GM18907 (cell line): ENCODE data around the gene RSPO4.
"Not testable (repeated sequence)": the region's sequence is repeated elsewhere in the genome, so short reads cannot be mapped to it uniquely, and the experiment has no call there.

Experiments
- ATAC-seq: cut with Tn5 transposase; IDR thresholded peaks from one replicate; pipeline ENCODE4 v1.9.1; 2021; ENCODE audit warnings: mild to moderate bottlenecking, moderate library complexity; ENCODE audit not compliant: unreplicated experiment

The RSPO4 gene

DNA sequence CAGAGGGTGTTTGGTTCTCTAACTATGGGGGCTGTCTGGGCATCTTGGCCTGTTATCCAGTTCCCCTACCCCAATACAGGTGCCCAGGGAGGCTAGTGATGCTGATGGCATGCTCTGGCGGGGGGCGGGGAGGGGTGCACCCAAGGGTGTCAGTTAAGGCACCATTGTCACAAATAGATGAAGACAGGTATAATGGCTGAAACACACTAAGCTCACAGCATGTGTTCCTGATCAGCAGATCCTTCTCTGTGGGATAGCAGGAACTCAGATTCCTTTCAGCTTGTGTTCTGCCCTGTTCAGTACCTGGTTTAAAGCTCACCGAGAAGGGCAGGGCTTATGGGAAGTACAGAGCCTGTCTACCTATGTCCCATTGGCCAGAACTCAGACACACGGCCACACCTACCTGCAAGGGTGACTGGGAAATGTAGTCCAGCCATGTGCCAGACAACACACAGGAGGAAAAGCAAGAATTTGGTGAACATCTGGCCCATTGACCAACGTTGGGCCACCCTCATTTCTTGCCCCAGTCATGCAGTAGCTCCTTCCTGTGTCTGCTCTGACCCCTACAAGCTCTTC, 3.4 kb upstream of the RSPO4 start:
- no peak for ATAC-seq

DNA sequence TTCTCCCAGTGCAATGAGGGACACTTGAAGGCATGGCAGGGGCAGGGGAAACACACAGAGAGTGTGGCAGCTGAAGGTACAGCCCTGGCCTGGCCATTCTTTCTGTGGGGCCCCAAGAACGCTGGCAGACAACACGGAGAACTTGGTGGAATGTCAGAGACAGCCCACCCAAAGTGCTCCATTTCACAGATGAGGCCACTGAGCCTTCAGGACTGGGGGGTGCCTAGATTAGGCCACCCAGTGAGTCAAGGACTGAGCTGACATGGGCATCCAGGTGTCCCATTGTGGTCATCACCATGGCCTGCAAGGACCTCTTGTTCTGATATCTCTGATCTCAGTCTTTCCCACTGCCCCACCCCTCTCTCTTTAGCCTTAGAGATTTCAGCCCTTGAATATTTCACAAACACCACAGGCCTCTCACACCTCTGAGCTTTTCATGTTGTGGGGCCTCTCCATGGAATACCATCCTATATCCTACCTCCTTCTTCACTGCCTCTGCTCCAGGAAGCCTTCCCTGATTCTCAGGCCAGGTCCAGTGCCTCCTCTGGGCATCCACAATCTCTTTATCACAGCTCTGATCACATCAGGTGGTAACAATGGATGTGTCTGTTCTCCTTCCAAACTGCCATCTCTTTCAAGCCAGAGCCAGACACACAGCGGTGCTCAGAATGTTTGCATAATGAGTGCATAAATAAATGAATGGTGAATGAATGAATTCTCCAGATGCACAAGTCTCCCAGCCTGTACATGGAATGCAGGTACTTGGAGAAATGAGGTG, 2.0 kb upstream of the RSPO4 start:
- ATAC-seq, result no peak

DNA sequence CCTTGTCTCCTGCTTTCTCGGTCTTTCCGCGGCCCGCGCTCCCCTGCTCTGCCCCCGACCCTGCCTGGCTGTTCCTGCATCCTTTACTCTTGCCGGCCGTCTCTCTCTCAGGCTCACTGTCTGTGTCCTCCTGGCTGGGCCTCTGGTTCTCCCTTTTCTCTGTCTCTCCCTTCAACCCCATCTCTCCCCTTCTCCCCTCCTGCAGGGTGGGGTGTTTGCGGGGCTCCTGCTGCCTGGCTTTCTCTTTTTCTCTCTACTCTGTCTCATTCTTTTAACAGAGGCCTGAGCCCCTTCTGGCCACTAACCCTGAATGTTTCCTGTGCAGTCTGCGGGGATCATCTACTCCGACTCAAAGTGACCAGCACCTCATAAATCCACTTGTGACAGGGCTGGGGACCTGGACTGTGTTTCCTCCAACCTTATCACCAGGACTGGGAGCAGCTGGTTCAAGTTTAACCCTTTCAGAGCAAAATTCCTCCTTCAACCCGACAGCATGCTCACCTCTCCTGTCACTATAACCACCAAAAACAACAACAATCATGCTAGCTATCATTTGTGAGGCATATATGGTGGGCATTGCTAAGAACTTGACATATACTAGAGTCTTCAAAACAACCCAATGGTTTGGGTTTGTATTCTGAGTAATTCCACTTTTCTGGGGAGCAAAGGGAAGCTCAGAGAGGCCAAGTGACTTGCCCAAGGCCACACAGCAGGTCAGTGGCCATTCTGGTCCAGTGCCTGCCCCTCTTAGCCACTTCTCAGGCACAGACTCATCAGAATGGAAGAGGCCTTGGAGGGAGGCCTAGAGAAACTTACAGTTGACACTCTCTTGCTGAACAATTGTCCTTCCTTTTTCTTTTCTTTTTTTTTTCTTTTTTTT, 811 bp upstream of the RSPO4 start:
- ATAC-seq, result no peak

DNA sequence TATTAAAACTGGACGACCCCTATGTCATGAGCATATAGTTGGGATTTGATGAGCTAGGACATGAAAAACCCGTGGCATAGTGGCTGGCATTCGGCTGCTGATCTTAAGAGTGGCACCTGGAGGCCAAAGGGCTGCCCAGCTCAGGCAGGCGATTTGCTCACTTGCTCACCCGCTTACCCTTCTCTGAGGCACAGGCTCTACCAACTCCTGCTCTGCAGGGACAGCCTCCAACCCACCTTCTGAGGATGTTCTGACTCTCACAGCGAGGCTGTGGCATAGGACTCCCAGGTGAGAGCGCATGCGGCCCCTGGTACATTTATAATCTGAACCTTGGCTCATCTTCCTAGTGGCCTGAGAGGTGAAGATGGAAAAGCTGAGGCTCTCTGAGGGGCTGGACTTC, 995 bp downstream of the RSPO4 start:
- ATAC-seq, result no peak

DNA sequence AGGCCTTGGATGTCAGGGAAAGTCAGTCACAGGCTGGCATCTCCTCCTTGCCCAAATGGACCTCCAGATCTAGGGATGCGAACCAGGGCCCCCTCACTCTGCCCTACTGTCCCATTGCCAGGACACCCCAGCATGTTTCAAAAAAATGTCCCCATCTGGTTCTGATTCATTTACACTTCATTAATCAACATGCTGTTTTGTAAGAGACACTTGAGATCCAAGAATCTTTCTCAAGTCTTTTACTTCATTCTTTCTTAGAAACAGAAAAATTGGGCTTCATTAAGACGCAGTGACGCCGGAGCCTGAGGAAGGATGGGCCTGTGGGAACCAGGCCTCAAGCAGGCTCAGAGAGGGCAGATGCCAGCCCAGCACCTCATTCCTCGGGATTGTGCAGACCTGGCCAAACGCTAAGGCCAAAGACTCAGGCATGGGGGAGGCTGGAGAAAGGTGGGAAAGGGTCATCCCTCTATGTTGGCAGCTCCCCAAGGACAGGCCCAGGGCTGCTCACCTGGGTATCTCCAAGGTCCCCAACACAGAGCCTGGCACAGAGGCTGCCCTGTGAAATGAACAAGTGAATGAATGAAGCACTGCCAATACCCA, 3.8 kb downstream of the RSPO4 start:
- no peak for ATAC-seq

DNA sequence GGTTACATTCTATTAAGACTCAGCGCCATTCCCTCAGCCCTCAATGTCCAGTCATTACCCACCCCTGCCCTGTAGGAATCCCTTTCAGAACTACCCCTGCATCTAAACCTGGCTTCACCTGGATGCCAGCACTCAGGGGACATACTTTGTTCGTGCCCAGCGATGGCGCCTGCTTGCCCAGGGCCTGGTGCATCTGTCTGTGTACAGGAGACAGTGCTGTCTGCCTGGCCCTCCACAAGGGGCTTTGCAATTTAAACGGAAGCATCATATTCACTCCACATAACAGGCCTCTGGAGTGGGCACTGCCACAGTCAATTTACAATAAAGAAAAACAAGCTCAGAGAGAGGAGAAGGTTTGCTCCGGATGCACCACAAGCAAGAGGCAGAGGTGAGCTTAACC, 4.6 kb downstream of the RSPO4 start:
- no peak for ATAC-seq

DNA sequence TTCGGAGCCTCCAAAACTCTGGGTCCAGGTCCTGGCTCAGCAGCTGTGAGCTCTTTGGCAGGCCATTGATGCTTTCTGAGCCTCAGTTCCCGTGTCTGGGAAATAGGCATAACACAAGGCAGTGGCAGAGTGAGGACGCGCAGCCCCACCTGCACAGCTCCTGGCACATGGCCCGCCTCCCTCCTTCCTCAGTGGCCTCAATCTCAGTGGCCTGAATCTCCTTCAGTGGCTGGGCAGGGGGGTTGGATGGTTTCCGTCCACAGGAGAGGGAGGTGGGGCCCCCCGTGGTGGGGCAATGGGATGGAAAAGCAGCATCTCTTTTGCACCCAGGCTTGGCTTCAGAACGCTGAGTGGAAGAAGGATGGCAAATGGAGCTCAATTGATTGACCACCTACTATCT, 5.1 kb downstream of the RSPO4 start:
- no peak for ATAC-seq

DNA sequence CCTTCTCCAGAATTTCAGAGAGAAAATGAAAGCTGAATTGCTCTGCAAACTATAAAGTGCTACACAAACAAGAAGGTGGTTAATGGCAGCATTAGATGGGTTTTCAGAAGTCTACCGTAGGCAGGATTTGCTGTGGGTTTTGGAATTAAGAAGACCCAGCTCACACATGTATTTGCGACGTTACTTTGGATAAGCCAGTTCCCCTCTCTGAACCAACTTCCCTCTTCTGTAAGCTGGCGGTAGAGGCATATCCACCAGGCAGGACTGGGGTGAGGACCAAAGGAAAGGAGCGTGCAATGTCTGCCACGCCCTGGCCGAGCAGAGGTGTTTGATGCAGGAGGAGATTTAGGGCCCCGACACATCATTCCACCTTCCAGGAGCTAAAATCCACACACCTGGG, 6.9 kb downstream of the RSPO4 start:
- ATAC-seq, result no peak

DNA sequence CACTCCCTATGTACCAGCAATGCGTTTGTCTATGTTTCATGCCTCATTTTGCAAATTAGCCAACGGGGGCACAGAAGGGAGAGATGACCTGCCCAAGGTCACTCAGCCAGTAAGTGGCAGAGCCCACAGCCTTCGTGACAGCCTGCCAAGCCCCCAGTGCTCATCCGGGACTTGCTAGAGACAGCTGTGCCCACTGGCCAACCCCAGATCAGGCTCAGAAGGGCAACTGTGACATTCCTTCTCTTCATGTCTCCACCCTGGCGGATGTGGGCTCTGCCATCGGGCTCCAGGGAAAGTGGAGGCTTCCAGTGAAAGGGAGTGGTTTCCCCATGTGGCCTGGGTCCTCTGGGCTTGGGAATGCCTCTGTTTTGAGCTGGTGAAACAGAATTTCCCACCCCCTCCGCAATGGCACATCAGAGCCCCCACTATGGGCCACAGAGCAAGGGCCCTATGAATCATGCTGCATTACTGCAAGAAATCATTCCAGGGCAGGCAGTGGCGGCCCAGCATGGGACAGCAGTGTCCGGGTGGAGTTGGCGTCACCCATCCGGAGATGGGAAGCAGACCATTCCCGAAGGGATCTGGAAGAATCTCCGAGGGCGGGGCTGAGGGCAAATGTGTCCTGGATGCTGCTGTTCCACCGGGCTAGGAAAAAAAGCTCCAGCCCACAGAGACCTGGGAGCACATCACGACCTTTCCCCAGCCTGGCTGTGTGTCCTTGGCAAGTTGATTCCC, 9.1 kb downstream of the RSPO4 start:
- ATAC-seq, result no peak

DNA sequence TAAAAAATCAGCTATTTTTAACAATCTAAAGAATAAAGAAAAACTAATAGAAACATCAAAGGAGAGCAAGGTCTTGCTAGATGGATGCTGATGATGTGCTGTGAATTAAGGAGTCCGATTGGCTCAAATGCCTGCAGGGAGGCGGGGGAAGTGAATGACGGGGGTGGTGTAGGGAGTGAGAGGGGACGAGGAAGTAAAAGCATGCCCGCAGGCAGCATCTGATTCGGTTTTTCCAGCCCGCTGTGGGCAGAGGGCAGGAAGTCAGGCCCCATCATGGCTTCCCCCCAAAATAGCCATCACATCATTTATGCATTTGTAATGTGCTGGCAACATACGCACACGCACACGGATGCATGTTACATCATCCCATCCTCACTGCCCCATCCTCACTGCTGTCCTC, 10.3 kb downstream of the RSPO4 start:
- ATAC-seq, result no peak

DNA sequence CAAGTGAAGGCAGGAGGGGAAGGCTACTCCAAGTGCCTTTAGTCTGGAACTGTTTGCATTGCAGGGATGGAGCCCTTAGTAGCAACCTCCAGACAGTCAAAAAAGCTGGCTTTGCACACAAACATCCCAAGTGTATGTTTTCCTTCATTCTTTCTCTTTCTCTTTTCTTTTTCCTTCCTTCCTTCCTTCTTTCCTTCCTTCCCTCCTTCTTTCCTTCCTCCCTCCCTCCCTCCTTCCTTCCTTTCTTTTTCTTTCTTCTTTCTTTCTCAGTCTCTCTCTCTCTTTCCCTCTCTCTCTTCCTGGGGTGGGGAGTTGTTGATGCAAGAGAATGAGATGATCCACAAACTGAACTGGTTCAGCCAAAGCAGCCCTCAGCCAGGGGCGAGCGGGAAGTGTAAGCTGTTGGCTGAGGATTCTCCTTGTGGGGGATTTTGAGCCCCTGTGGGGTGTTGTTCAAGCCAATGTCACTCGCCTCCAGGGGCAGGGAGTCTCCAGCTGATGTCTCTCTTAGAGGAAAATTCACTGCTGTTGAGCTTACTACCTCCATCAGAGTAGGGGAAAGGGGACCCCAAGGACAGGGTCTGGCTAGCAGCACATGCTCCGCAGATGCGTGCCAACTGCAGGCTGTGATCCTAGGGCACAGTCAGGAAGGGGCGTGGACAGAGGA, 11.7 kb downstream of the RSPO4 start:
- ATAC-seq, result no peak

DNA sequence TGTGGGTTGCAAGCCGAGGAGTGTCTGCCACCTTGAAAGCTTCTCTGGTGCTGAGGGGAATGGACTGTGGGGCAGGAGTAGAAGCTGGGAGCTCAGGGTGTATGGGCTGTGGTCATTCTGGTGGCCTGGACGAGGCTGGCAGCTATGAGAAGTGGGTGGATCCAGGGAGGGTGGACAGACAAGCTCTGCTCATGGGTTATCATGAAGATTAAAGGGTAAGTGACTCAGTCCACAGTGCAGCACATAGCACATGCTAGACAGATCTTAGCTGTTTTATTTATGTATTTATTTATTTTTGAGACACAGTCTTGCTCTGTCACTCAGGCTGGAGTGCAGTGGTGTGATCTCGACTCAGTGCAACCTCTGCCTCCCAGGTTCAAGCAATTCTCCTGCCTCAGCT, 13.8 kb downstream of the RSPO4 start:
- ATAC-seq, result no peak

DNA sequence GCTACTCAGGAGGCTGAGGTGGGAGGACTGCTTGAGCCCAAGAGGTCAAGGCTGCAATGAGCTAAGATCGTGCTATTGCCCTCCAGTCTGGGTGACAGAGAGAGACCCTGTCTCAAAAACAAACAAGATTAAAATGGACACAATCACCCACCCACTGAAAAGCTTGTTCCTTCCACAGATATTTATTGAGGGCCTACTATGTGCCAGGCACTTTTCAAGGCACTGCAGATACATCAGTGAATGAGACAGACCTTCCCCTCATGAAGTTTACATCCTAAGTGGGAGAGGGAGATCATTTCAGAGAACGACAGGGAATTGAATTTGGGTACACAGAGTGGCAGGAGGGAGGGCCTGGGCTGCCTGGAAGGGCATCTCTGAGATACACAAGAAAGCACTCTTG, 14.4 kb downstream of the RSPO4 start:
- ATAC-seq, result no peak

DNA sequence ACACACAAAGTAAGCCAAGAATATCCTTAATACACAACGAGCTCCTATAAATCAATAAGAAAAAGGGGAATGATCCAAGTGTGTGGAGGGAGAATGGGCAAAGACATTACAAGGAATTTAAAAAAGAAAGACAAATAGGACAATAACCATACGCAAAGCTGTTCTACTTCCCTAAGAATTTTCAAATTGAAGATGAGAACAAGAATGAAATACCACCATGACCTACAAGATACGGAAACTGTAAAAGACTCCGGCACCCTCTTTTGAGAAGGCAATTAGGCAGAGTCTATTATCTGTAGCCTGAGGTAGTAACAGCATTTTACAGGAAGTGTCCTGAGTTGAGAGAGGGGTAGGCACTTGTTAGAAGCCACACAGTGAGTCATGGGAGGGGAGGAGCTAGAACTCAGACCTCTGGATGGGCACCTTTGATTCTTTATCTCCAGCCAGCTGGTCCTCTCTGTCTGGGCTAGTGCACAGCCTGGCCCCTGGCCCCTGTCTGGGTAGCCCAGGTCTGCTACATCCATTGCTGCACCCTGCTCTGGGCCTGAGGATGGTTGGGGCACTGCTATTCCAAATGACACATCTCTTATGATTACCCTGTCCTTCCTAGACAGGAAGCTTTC, 15.3 kb downstream of the RSPO4 start:
- no peak for ATAC-seq

DNA sequence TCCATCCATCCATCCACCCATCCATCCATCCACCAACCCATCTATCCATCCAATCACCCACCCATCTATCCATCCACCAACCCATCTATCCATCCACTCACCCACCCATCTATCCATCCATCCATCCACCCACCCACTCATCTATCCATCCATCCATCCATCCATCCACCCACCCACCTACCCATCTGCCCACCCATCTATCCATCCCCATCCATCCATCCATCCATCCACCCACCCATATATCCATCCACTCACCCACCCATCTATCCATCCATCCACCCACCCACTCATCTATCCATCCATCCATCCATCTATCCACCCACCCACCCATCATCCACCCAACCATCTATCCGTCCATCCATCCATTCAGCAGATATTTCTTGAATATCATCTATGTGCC, 17.1 kb downstream of the RSPO4 start:
- ATAC-seq, result not testable (repeated sequence)

DNA sequence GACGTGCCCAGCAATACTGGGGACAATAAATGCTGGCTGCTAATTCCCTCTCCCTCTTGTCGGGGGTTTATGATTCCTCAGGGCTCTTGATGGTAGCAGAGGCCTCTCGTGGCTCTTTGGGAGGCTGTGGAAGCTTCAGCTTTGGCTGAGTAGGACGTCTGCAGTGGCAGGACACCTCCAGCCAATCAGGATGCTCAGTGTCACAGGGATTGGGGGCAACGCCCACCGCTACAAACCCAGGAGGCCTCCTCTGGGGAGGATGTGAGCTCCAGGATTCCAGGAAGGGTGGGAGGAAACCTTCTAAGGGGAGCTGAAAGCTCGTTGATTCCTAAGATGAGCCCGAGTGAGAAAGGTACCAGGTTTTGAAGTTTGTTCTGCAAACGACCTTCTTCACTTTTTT, 19.4 kb downstream of the RSPO4 start:
- ATAC-seq, result no peak

DNA sequence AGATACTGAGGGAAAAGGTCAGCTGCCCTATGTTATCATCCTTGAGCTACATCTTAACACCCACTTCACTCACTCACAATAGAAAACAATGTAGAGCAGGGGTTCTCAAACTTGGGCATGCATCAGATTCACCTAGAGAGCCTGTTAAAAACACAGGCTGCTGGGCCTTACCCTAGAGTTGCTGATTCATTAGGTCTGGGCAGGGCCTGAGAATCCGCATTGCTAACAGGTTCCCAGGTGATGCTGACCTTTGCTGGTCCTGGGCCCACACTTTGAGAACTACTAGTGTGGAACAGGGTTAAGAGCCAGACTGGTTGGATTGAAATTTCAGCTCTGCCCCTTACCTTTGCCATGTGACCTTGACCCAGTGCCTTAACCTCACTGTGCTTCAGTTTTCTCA, 25.1 kb downstream of the RSPO4 start:
- ATAC-seq, result no peak

DNA sequence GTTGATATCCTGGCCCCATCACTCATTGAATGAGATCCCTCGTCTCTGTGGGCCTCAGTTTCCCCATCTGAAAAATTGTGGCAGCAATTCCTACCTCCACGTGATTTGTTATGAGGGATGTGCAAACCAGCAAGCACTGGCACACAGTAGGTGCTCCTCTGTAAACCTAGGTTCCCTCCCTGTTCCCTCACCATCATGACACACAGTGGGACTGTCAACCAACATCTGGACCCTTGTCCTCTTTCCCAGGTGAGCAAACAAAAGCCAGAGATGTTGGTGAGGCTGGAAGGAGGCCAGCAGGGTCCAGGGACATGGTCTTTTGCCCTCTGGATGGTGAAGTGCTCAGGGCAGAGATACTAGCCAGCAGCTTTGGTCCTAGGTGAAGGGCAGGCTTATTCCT, 26.1 kb downstream of the RSPO4 start:
- no peak for ATAC-seq

DNA sequence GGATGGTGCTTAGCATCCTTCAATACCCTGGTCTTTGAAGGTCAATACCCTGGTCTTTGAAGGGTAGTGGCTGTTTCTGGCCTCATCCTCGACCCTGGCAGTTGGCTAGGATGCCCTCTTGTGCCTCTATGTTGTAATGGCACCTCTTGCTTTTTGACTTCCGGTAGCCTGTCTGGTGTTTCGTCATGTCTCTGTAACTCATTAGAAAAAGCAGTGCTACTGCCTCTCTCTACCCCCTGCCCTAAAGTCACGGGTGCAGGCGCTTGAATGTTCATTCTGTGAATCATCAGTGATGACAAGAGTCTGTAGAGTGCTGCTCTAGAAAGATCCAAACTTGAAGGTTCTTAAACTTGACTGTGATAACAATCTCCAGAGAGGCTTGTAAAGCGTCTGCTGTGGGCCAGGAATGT, 28.3 kb downstream of the RSPO4 start:
- ATAC-seq, result peak; percentile 60

DNA sequence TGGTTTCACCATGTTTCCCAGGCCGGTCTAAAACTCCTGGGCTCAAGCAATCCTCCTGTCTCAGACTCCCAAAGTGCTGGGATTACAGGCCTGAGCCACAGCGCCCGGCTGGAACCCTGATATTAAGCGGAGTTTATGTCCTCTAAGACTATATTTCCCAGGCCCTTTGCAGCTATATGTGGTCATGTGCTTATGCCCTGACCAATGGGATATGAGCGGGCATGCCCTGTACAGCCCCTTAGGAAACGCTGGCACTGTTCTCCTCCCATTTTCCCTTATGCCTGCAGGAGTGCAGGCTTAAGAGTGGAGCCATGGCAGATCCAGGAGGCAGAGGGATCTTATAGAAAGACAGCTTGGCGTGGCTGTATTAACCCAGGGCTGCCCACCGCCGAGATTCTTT, 29.9 kb downstream of the RSPO4 start:
- ATAC-seq, result no peak
